ENCODE measurements around the gene XPR1.

XPR1 gene

DNA sequence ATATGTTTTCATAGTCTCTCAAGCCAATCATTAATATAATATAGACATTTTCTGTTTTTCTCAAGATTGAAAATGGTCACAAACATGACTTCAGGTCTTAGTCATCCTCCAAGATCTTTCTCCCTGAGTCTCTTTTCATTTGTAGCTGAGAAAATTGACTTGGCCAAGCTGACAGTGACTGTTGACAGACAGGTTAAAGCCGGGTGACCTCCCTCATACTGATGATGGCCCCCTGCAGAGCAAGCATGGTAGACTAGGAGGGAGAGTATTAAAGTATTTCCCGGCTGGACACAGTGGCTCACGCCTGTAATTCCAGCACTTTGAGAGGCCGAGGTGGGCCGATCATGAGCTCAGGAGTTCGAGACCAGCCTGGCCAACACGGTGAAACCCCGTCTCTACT is 274.1 kb downstream of the XPR1 start:
- Histone ChIP-seq H3K9me3 (ENCODE audit: control insufficient read depth, low read length) (no peaks in the 10 kb centered on the region), H3K27ac (ENCODE audit: low read depth, low read length, severe bottlenecking) (no peak overlapping the region), H3K4me3 (ENCODE audit: extremely low read depth, insufficient read depth, low read length, poor library complexity, severe bottlenecking) (no peak overlapping the region), H3K4me1 (ENCODE audit: control insufficient read depth, insufficient read depth, low read length, poor library complexity, severe bottlenecking) (no peaks in the 10 kb centered on the region), H3K36me3 (ENCODE audit: control insufficient read depth, insufficient read depth, low read length) (no peaks in the 10 kb centered on the region)
- WGBS, 2 experiments (ENCODE audit: insufficient coverage in 2 of 2) = 86 to 87% methylated on average over 7 of the region's 8 CpGs

DNA sequence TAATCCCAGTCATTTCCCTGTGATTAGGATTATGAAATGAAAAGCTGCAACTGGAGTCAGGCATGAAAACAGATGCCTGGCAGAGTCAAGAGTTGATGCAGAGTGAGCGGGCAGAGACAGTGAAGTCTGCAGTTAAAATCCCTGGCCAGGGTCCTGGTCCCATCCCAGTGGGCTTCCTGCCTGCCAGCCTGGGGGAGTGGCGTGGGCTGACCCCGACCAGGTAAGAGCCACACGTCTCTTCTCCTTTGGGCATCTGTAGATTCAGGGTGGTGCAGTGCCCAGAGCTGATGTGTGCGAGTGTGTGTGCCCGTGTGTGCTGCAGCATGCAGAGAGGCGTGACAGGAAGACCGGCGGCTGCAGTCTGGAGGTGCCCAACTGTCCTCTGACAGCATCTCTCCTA is 274.7 kb downstream of the XPR1 start:
- Histone ChIP-seq H3K9me3 (ENCODE audit: control insufficient read depth, low read length) (no peaks in the 10 kb centered on the region), H3K4me3 (ENCODE audit: extremely low read depth, insufficient read depth, low read length, poor library complexity, severe bottlenecking) (no peak overlapping the region), H3K27ac (ENCODE audit: low read depth, low read length, severe bottlenecking) (no peak overlapping the region), H3K4me1 (ENCODE audit: control insufficient read depth, insufficient read depth, low read length, poor library complexity, severe bottlenecking) (no peaks in the 10 kb centered on the region), H3K36me3 (ENCODE audit: control insufficient read depth, insufficient read depth, low read length) (no peaks in the 10 kb centered on the region)
- WGBS, 2 experiments (ENCODE audit: insufficient coverage in 2 of 2) = 91 to 94% methylated on average over 9 of the region's 9 CpGs

DNA sequence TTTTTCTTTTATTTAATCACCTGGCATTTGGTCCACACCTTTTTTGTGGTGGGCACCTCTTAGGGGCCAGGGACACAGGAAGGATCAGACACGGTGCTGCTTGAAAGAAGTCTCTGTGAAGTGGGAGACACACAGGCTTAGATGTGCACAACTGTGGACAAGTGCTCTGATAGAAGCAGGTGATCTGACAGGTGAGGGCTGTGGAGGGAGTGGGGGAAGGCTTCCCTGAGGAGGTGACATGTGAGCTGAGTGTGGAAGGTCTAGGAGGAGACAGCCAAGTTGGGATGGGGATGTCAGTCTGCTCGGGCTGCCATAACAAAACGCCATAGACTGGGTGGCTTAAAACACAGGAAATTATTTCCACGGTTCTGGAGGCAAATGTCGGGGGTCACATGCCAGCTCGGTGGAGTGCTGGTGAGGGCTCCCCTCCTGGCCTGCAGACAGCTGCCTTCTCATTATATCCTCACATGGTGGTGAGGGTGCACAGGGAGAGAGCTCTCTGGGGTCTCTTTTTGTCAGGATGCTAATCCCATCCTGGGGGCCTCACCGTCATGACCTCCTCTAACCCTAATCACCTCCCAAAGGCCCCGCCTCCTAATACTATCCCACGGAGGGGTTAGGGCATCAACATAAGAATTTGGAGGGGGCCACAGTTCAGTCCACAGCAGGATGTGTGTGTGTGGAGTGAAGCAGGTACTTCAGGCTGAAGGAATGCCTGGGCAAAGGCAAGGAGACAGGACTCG is 275.7 kb downstream of the XPR1 start:
- H3K4me1 ChIP-seq (ENCODE audit: control insufficient read depth, insufficient read depth, low read length, poor library complexity, severe bottlenecking) = no peaks in the 10 kb centered on the region
- no peak overlapping the region for H3K4me3 ChIP-seq (ENCODE audit: extremely low read depth, insufficient read depth, low read length, poor library complexity, severe bottlenecking)
- no peak overlapping the region for H3K27ac ChIP-seq (ENCODE audit: low read depth, low read length, severe bottlenecking)
- 82 to 87% methylated on average over 5 to 8 of the region's 10 CpGs for WGBS, 2 experiments (ENCODE audit: insufficient coverage in 2 of 2)
- no peaks in the 10 kb centered on the region for H3K36me3 ChIP-seq (ENCODE audit: control insufficient read depth, insufficient read depth, low read length)
- H3K9me3 ChIP-seq (ENCODE audit: control insufficient read depth, low read length) = no peaks in the 10 kb centered on the region

DNA sequence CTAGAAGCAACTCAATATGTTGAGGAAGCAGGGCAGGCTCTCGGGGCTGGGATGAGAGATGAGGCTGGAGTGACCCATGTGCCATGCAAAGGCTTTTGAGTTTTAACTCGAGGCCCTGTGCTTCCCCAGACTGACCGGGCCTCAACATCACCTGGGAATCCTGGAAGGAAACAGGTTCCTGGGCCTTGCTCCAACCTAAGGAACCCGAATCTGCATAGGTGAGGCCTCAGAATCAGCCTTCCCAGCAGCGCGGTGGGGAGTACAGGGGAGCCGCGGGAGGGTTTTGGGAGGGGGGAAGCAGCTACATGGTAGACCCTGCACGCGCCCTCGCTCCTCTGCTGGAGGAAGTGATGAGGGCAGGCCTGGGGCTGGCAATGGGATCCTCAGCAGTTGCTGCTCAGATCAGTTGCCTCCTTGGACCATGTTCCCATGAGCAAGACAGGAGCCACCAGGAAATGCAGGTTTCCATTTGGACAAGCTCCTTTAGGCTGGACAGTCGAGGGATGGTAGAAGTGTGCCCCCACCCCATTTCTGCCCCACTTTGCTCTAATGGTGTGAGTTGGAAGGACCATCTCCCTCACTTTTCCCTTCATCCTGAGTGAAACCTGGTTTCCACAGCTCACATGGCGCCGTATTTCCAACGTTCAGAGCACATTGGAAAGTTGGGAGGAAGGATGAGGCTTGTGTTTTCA is 276.4 kb downstream of the XPR1 start:
- H3K27ac ChIP-seq (ENCODE audit: low read depth, low read length, severe bottlenecking) = no peak overlapping the region
- 92 to 94% methylated on average over 12 to 13 of the region's 15 CpGs for WGBS, 2 experiments (ENCODE audit: insufficient coverage in 2 of 2)
- no peaks in the 10 kb centered on the region for H3K9me3 ChIP-seq (ENCODE audit: control insufficient read depth, low read length)
- H3K4me3 ChIP-seq (ENCODE audit: extremely low read depth, insufficient read depth, low read length, poor library complexity, severe bottlenecking) = no peak overlapping the region
- H3K4me1 ChIP-seq (ENCODE audit: control insufficient read depth, insufficient read depth, low read length, poor library complexity, severe bottlenecking) = no peaks in the 10 kb centered on the region
- no peaks in the 10 kb centered on the region for H3K36me3 ChIP-seq (ENCODE audit: control insufficient read depth, insufficient read depth, low read length)

DNA sequence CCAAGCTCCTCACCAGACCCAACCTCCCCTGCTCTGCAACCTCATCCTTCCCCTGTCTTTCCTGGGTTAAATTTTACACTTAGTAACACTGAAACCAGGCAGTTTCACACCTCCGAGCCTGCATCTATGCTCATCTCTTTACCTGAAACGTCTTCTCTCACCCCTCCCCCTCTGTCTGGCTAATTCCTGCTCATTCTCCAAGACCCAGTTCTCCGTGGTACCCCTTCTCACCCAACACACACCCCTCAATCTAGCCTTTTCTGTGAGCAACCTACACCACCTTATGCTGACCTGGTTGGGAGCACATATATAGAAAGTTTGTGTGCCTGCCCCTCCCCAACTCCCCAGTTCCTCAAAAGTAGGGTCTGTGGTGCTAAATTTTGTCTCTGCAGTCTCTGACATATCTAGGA is 277.2 kb downstream of the XPR1 start:
- no peak overlapping the region for H3K4me3 ChIP-seq (ENCODE audit: extremely low read depth, insufficient read depth, low read length, poor library complexity, severe bottlenecking)
- H3K9me3 ChIP-seq (ENCODE audit: control insufficient read depth, low read length) = no peaks in the 10 kb centered on the region
- H3K27ac ChIP-seq (ENCODE audit: low read depth, low read length, severe bottlenecking) = no peak overlapping the region
- H3K36me3 ChIP-seq (ENCODE audit: control insufficient read depth, insufficient read depth, low read length) = no peaks in the 10 kb centered on the region
- WGBS, 2 experiments (ENCODE audit: insufficient coverage in 2 of 2) = 74 to 89% methylated on average over 3 of the region's 3 CpGs
- no peaks in the 10 kb centered on the region for H3K4me1 ChIP-seq (ENCODE audit: control insufficient read depth, insufficient read depth, low read length, poor library complexity, severe bottlenecking)

DNA sequence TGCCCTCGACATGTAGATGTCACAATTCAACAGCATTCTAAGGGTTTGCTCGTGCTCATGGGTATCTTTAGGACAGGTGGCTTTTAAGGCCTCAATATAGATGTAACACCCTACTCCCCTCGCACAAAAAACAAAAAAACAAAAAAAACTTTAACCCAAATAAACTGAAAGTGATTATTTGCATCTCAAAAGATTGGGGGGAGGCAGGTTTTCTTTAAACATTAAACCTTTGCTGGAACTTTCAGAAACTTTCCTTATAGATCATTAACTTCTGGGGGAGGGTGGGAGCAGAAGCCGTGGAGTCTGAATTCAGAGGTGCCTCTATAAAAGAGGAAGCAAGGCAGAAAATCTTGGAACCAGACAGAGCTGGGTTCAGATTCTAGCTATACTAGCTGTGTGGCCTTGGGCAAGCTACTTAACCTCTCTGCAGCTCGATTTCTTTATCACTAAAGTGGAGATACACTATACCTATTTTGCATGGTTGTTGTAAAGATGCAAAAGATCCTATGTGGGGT is 277.7 kb downstream of the XPR1 start:
- Histone ChIP-seq H3K4me3 (ENCODE audit: extremely low read depth, insufficient read depth, low read length, poor library complexity, severe bottlenecking) (no peak overlapping the region), H3K36me3 (ENCODE audit: control insufficient read depth, insufficient read depth, low read length) (no peaks in the 10 kb centered on the region), H3K27ac (ENCODE audit: low read depth, low read length, severe bottlenecking) (no peak overlapping the region), H3K4me1 (ENCODE audit: control insufficient read depth, insufficient read depth, low read length, poor library complexity, severe bottlenecking) (no peaks in the 10 kb centered on the region), H3K9me3 (ENCODE audit: control insufficient read depth, low read length) (no peaks in the 10 kb centered on the region)
- WGBS, 2 experiments (ENCODE audit: insufficient coverage in 2 of 2) = 71 to 83% methylated on average over 1 to 2 of the region's 5 CpGs

DNA sequence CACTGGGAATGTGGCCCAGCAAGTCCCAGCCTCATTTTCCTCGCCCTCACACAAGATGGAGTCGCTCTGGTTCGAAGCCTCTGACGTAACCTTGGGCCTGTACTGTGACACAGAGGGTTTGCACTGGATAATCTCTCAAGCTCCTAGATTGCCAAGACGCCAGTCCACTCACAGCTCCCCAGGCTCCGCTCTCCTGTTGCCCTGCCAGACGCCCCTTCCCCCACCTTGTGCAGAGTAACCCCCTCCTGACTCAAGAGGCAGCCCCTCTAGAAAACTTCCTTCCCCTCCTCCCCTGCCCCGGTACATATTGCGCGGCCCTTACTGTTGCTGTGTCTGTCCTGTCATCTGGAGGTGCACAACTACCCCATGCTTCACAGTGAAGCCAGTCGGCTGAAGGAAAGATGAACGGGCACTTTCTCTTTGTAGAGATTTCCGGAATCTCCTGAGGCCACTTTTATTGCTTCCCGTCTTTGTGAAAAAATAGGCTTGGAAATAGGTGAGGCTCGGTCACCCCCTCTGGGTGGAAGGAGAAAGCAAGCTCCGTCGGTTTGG is 279.9 kb downstream of the XPR1 start:
- H3K4me1 ChIP-seq (ENCODE audit: control insufficient read depth, insufficient read depth, low read length, poor library complexity, severe bottlenecking) = no peaks in the 10 kb centered on the region
- no peaks in the 10 kb centered on the region for H3K36me3 ChIP-seq (ENCODE audit: control insufficient read depth, insufficient read depth, low read length)
- H3K9me3 ChIP-seq (ENCODE audit: control insufficient read depth, low read length) = no peaks in the 10 kb centered on the region
- peak overlapping the region; percentile 49 for H3K4me3 ChIP-seq (ENCODE audit: extremely low read depth, insufficient read depth, low read length, poor library complexity, severe bottlenecking)
- no peak overlapping the region for H3K27ac ChIP-seq (ENCODE audit: low read depth, low read length, severe bottlenecking)
- WGBS, 2 experiments (ENCODE audit: insufficient coverage in 2 of 2) = 43 to 48% methylated on average over 13 to 17 of the region's 17 CpGs

DNA sequence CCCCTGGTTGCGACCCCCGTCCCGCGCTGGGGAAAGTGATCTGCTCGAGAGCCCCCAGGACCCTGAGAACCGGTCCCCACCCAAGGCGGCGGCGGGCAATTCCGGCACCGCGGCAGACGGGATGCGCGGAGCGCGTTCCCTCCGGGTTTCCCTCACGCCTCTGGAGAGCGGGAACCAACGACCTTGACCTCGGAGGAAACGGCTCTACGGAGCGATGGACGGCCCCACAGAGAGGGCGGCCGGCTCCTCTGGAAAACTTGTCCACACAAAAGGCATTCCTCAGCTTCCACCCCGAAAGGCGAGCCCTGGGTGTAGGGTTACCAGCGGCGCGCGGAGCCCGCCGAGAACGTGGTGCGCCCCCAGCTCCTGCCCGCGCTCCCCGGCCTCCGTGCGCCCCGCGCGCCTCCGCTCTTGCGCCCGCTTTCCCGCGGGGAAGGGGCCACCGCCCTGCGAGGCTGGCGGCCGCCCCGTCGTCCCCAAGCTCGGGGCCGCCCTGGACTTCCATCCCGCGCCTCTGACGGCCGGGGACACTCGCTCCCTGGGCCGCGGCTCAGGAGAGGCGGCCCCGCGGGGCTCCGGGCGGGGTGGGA is 280.5 kb downstream of the XPR1 start:
- no peaks in the 10 kb centered on the region for H3K4me1 ChIP-seq (ENCODE audit: control insufficient read depth, insufficient read depth, low read length, poor library complexity, severe bottlenecking)
- no peak overlapping the region for H3K27ac ChIP-seq (ENCODE audit: low read depth, low read length, severe bottlenecking)
- H3K9me3 ChIP-seq (ENCODE audit: control insufficient read depth, low read length) = no peaks in the 10 kb centered on the region
- H3K36me3 ChIP-seq (ENCODE audit: control insufficient read depth, insufficient read depth, low read length) = no peaks in the 10 kb centered on the region
- H3K4me3 ChIP-seq (ENCODE audit: extremely low read depth, insufficient read depth, low read length, poor library complexity, severe bottlenecking) = peak overlapping the region; percentile 49
- WGBS, 2 experiments (ENCODE audit: insufficient coverage in 2 of 2) = 1 to 2% methylated on average over 56 to 59 of the region's 71 CpGs

DNA sequence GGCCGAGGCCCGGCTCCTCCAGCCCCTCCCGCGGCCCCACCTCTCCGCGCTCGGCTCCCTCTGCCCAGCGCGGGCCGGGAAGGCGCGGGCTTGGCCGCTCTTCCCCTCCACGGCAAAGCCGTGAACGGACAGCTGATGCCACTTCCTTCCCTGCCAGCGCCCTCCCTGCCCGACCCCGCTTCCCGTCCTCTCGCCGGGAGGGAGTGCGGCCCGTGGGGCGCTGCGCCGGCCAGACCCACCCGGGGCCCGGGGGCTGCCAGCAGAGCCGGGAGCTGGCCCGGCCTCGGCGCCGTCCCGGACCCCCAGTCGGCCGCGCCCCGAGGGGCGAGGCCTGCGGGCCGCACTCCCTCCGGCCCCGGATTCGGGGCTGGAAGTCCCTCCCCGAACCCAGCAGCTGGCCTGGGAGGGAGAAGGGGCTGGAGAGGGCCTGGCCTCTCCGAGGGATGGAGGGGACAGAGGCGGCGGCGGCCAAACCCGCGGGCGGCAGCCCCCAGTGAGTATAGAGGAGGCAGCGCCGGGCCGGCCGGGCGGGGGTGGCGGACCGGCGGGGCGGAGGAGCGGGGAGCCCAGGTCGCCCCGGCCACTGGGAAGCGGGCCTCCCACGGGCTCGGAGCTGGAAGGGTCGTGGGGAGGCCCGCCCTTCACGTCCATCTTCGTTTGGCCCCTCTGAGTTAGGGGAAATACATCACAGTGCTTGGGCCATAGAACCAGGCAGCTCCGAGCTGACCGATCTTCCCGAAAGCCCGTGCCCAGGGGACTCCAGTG is 281.2 kb downstream of the XPR1 start, which contains the start of gene KIAA1614:
KIAA1614 (plus strand) TSS at position 97 of the 765 bp plus-strand sequence; CDS start at position 444, 347 bp downstream.
- Histone ChIP-seq H3K36me3 (ENCODE audit: control insufficient read depth, insufficient read depth, low read length) (no peaks in the 10 kb centered on the region), H3K4me1 (ENCODE audit: control insufficient read depth, insufficient read depth, low read length, poor library complexity, severe bottlenecking) (no peaks in the 10 kb centered on the region), H3K9me3 (ENCODE audit: control insufficient read depth, low read length) (no peaks in the 10 kb centered on the region), H3K27ac (ENCODE audit: low read depth, low read length, severe bottlenecking) (peak within 1 kb of the TSS; percentile 5), H3K4me3 (ENCODE audit: extremely low read depth, insufficient read depth, low read length, poor library complexity, severe bottlenecking) (peak within 1 kb of the TSS; percentile 49)
- WGBS, 2 experiments (ENCODE audit: insufficient coverage in 2 of 2) = 1 to 2% methylated on average over 60 to 65 of the region's 76 CpGs

DNA sequence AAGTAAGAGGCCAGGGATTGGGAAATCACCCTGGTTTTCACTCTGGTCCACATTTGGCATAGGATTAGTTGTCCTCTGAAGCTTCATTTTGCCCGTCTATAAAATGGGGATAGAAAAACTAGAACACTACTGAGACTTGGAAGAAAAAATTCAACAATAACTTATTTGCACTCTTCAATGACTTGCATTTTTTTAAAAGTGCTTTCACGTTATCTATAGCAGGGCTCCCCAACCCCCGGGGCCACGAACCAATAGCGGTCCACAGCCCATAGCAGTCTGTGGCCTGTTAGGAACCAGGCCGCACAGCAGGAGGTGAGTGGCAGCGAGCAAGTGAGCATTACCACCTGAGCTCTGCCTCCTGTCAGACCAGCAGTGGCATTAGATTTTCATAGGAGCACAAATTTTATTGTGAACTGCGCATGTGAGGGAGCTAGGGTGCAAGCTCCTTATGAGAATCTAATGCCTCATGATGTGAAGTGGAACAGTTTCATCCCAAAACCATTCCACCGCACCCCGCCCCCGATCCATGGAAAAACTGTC is 283.7 kb downstream of the XPR1 start:
- H3K4me3 ChIP-seq (ENCODE audit: extremely low read depth, insufficient read depth, low read length, poor library complexity, severe bottlenecking) = no peak overlapping the region
- no peak overlapping the region for H3K27ac ChIP-seq (ENCODE audit: low read depth, low read length, severe bottlenecking)
- no peaks in the 10 kb centered on the region for H3K36me3 ChIP-seq (ENCODE audit: control insufficient read depth, insufficient read depth, low read length)
- no peaks in the 10 kb centered on the region for H3K4me1 ChIP-seq (ENCODE audit: control insufficient read depth, insufficient read depth, low read length, poor library complexity, severe bottlenecking)
- 91 to 96% methylated on average over 10 to 11 of the region's 11 CpGs for WGBS, 2 experiments (ENCODE audit: insufficient coverage in 2 of 2)
- H3K9me3 ChIP-seq (ENCODE audit: control insufficient read depth, low read length) = no peaks in the 10 kb centered on the region
